IMR-90 (cell line): ENCODE data around the gene LCMT2. TPM values are rescaled to one million over a fixed set of nuclear protein-coding genes. Genes with fewer than 3 reads are reported as not detected.
A peak's percentile ranks its signal among the peaks of the same experiment; 100 is the strongest.

Source experiments
- ATAC-seq: fragments of 200-7000 bp; cut with Tn5 transposase; 2 replicates; pipeline ENCODE4 v1.9.1; 2020; ENCODE audit warnings: low read depth, mild to moderate bottlenecking, moderate library complexity
- BruUV-seq: library from RNA; stranded (reverse); fragments of 400-500 nt; replicated peaks from 2 replicates; lab custom pipeline; 2021; lab: Mats Ljungman, UMichigan
- CTCF ChIA-PET: fragments of 300-600 bp; formaldehyde crosslinking; extraction: SDS; loops from one replicate; lab custom pipeline; 2021; ENCODE audit warnings: antibody characterized with exemption; lab: Yijun Ruan, JAX
- POLR2A ChIA-PET: fragments of 300-600 bp; sonication (Branson Sonifier 250); formaldehyde crosslinking; loops from one replicate; lab custom pipeline; 2022; ENCODE audit warnings: antibody characterized with exemption; ENCODE audit not compliant: unreplicated experiment; lab: Charles Lee
- DNase-seq: peaks from one replicate; pipeline ENCODE4 v3.0.0; 2013
- H2AFZ ChIP-seq: replicated peaks from 2 replicates; pipeline ENCODE3; 2013; ENCODE audit warnings: low read length, mild to moderate bottlenecking; ENCODE audit not compliant: poor library complexity
- H2AK5ac ChIP-seq: 2 replicates; pipeline ENCODE4 v1.6.1; 2013; ENCODE audit warnings: low read depth, low read length, inconsistent platforms
- H2AK9ac ChIP-seq: replicated peaks from 2 replicates; pipeline ENCODE3; 2013; ENCODE audit warnings: mild to moderate bottlenecking, low read depth, low read length, moderate library complexity; ENCODE audit not compliant: poor library complexity
- H2BK120ac ChIP-seq: 2 replicates; pipeline ENCODE4 v1.6.1; 2013; ENCODE audit warnings: low read depth, low read length, inconsistent platforms
- H2BK15ac ChIP-seq: 3 replicates; pipeline ENCODE4 v1.6.1; 2013; ENCODE audit warnings: low read depth, low read length, inconsistent platforms
- H2BK20ac ChIP-seq: 2 replicates; pipeline ENCODE4 v1.6.1; 2013; ENCODE audit warnings: low read depth, mild to moderate bottlenecking, inconsistent platforms, low read length, moderate library complexity
- H2BK5ac ChIP-seq: 2 replicates; pipeline ENCODE4 v1.6.1; 2013; ENCODE audit warnings: mild to moderate bottlenecking, low read depth, low read length, inconsistent platforms; ENCODE audit not compliant: poor library complexity, severe bottlenecking
- H3K14ac ChIP-seq: replicated peaks from 2 replicates; pipeline ENCODE4 v1.6.1; 2013; ENCODE audit warnings: low read depth, low read length, inconsistent platforms
- H3K18ac ChIP-seq: 2 replicates; pipeline ENCODE4 v1.6.1; 2013; ENCODE audit warnings: low read depth, low read length, control low read depth
- H3K23ac ChIP-seq: 2 replicates; pipeline ENCODE4 v1.6.1; 2013; ENCODE audit warnings: low read depth, low read length, inconsistent platforms
- H3K27ac ChIP-seq: 2 replicates; pipeline ENCODE4 v1.5.1; 2013; ENCODE audit warnings: mild to moderate bottlenecking, control low read depth, low read length; ENCODE audit not compliant: insufficient read depth
- H3K27me3 ChIP-seq: 2 replicates; pipeline ENCODE4 v1.6.1; 2013; ENCODE audit warnings: low read length; ENCODE audit not compliant: control insufficient read depth, insufficient read depth
- H3K36me3 ChIP-seq: 2 replicates; pipeline ENCODE4 v1.6.1; 2013; ENCODE audit warnings: low read length, mixed read lengths; ENCODE audit not compliant: control insufficient read depth, insufficient read depth
- H3K4ac ChIP-seq: 2 replicates; pipeline ENCODE4 v1.6.1; 2013; ENCODE audit warnings: low read depth, low read length, inconsistent platforms
- H3K4me1 ChIP-seq: 2 replicates; pipeline ENCODE4 v1.6.1; 2013; ENCODE audit warnings: low read length, mixed read lengths; ENCODE audit not compliant: control insufficient read depth, insufficient read depth
- H3K4me2 ChIP-seq: 2 replicates; pipeline ENCODE4 v1.6.1; 2013; ENCODE audit warnings: low read depth, mild to moderate bottlenecking, control low read depth, low read length, moderate library complexity
- H3K4me3 ChIP-seq: 2 replicates; pipeline ENCODE4 v1.5.1; 2013; ENCODE audit warnings: low read depth, mild to moderate bottlenecking, control low read depth, low read length, moderate library complexity; ENCODE audit not compliant: insufficient read depth
- H3K56ac ChIP-seq: 2 replicates; pipeline ENCODE4 v1.6.1; 2013; ENCODE audit warnings: low read length, inconsistent platforms; ENCODE audit not compliant: insufficient read depth; ENCODE audit errors: extremely low read depth
- H3K79me1 ChIP-seq, 2 experiments: 2 replicates each; pipeline ENCODE4 v1.6.1; 2013; ENCODE audit warnings: low read length in 2 of 2, inconsistent platforms in 1 of 2, low read depth in 1 of 2
- H3K9ac ChIP-seq: 2 replicates; pipeline ENCODE4 v1.6.1; 2013; ENCODE audit warnings: low read depth, low read length, control low read depth
- H3K9me1 ChIP-seq: 2 replicates; pipeline ENCODE4 v1.6.1; 2013; ENCODE audit warnings: low read length, inconsistent platforms; ENCODE audit not compliant: insufficient read depth
- H3K9me3 ChIP-seq: 2 replicates; pipeline ENCODE4 v1.6.1; 2013; ENCODE audit warnings: low read length; ENCODE audit not compliant: control insufficient read depth, insufficient read depth
- H4K20me1 ChIP-seq: 2 replicates; pipeline ENCODE4 v1.6.1; 2013; ENCODE audit warnings: low read length, inconsistent platforms; ENCODE audit not compliant: insufficient read depth
- H4K5ac ChIP-seq: 2 replicates; pipeline ENCODE4 v1.6.1; 2013; ENCODE audit warnings: mild to moderate bottlenecking, low read depth, low read length, control low read depth
- H4K8ac ChIP-seq, 2 experiments: 2 replicates each; pipeline ENCODE4 v1.6.1; 2013; ENCODE audit warnings: low read depth in 2 of 2, low read length in 2 of 2, control low read depth in 1 of 2, inconsistent platforms in 1 of 2
- H4K91ac ChIP-seq: 2 replicates; pipeline ENCODE4 v1.6.1; 2013; ENCODE audit warnings: low read depth, low read length, inconsistent platforms; ENCODE audit not compliant: insufficient read depth
- BHLHE40 ChIP-seq: fragments of 150-350 bp; IDR thresholded peaks from 2 replicates; pipeline ENCODE4 v1.6.1; 2016; ENCODE audit warnings: mild to moderate bottlenecking, low read depth, low read length
- CEBPB ChIP-seq: IDR thresholded peaks from 2 replicates; pipeline ENCODE4 v1.6.1; 2012; ENCODE audit warnings: low read depth, low read length, improper control_type of control experiment
- CHD1 ChIP-seq: IDR thresholded peaks from 2 replicates; pipeline ENCODE4 v1.6.1; 2012; ENCODE audit warnings: low read depth, low read length, improper control_type of control experiment
- CTCF ChIP-seq: conservative IDR thresholded peaks from 2 replicates; pipeline ENCODE4 v1.5.1; 2012; ENCODE audit warnings: mild to moderate bottlenecking, low read depth, low read length, improper control_type of control experiment
- ELK1 ChIP-seq: fragments of 150-350 bp; IDR thresholded peaks from 2 replicates; pipeline ENCODE4 v1.6.1; 2016; ENCODE audit warnings: low read depth, mild to moderate bottlenecking, low read length, moderate library complexity, borderline replicate concordance
- FOS ChIP-seq: fragments of 150-350 bp; IDR thresholded peaks from 2 replicates; pipeline ENCODE4 v1.6.1; 2016; ENCODE audit warnings: low read depth, low read length
- MAFK ChIP-seq: IDR thresholded peaks from 2 replicates; pipeline ENCODE4 v1.6.1; 2012; ENCODE audit warnings: low read depth, low read length, improper control_type of control experiment
- MXI1 ChIP-seq: IDR thresholded peaks from 2 replicates; pipeline ENCODE4 v1.6.1; 2012; ENCODE audit warnings: low read depth, mild to moderate bottlenecking, low read length, moderate library complexity, borderline replicate concordance
- NFE2L2 ChIP-seq: fragments of 150-350 bp; IDR thresholded peaks from 2 replicates; pipeline ENCODE4 v1.6.1; 2016; ENCODE audit warnings: low read depth, mild to moderate bottlenecking, low read length
- RFX5 ChIP-seq: IDR thresholded peaks from 2 replicates; pipeline ENCODE4 v1.8.0; 2012; ENCODE audit warnings: low read depth, mild to moderate bottlenecking, low read length, moderate library complexity
- SMC3 ChIP-seq: fragments of 150-350 bp; IDR thresholded peaks from 2 replicates; pipeline ENCODE4 v1.6.1; 2016; ENCODE audit warnings: low read depth, mild to moderate bottlenecking, antibody characterized with exemption, low read length, moderate library complexity
- USF2 ChIP-seq: fragments of 150-350 bp; IDR thresholded peaks from 2 replicates; pipeline ENCODE4 v1.6.1; 2017; ENCODE audit warnings: mild to moderate bottlenecking, antibody characterized with exemption, low read length, low read depth
- WGBS, 2 experiments: methylation state at CpG; one replicate each; pipeline versions ENCODE4 v1.1.5 to v1.1.7; 2013; ENCODE audit warnings: missing lambda C conversion rate in 2 of 2; ENCODE audit not compliant: insufficient read length in 1 of 2; ENCODE audit errors: extremely low coverage in 2 of 2; 5-methylcytosine and 5-hydroxymethylcytosine counted together
- dilution Hi-C: fragments of 300-500 bp; cut with HindIII; formaldehyde crosslinking; loops from one replicate; pipeline ENCODE4 v1.14.3; 2018; ENCODE audit warnings: low sequenced_read_pairs; ENCODE audit not compliant: unreplicated experiment
- in situ Hi-C: fragments of 300-500 bp; cut with MboI; formaldehyde crosslinking; loops from 3 replicates; pipeline ENCODE4 v1.14.3; 2019; ENCODE audit warnings: low sequenced_read_pairs, inconsistent platforms, mixed read lengths
- intact Hi-C: fragments of 100-400 bp; cut with micrococcal nuclease; formaldehyde crosslinking; loops from 2 replicates; pipeline ENCODE4 v1.10.0; 2022
- polyA plus RNA-seq, 3 experiments: library from polyadenylated mRNA; depleted of rRNA; stranded (reverse); fragments of >200 nt; gene quantifications; 2 replicates each; pipeline ENCODE4 v1.2.3, GENCODE V29; 2012; ENCODE audit warnings: low replicate concordance in 1 of 3
- total RNA-seq: library from RNA; depleted of rRNA; stranded (reverse); fragments of >200 nt; gene quantifications from 2 replicates; pipeline ENCODE4 v1.2.3, GENCODE V29; 2012

Gene LCMT2
- total and polyA plus RNA-seq, 2 of the 4 experiments (the other 2 are of a cell fraction), result 5.8 to 12.2 TPM

GRCh38 chr15:43316016-43316970 is 14.1 kb downstream of the LCMT2 start:
- H4K91ac ChIP-seq, result no peak overlapping the region
- no peak overlapping the region for H3K14ac ChIP-seq
- H3K4me3 ChIP-seq, result no peak overlapping the region
- no peak overlapping the region for H4K5ac ChIP-seq
- intact Hi-C loops, result no loop called here
- ChIA-PET CTCF (no interaction called here), POLR2A (no interaction called here)
- H2BK120ac ChIP-seq, result no peak overlapping the region
- no peak overlapping the region for H3K56ac ChIP-seq
- no peak overlapping the region for H3K18ac ChIP-seq
- no peaks in the 10 kb centered on the region; the same call in 1 of the 2 replicates for H3K9me1 ChIP-seq
- H3K23ac ChIP-seq, result 0 out of 2 replicates have a peak overlapping the region, but pooled peaks have one; percentile 20
- WGBS, 2 experiments, result no CpG with 5 or more reads among the region's 6 CpGs
- H3K36me3 ChIP-seq, result no peaks in the 10 kb centered on the region
- H3K27ac ChIP-seq, result no peak overlapping the region
- no peak overlapping the region for H2AFZ ChIP-seq
- in situ Hi-C loops, result no loop called here
- dilution Hi-C loops, result no loop called here
- H4K20me1 ChIP-seq, result no peaks in the 10 kb centered on the region
- no peak overlapping the region for H2AK5ac ChIP-seq
- H3K9me3 ChIP-seq, result no peaks in the 10 kb centered on the region; the same call in 1 of the 2 replicates
- H3K27me3 ChIP-seq, result peaks cover 35% of the 10 kb centered on the region
- peak; percentile 41 for DNase-seq
- H2AK9ac ChIP-seq, result no peak overlapping the region
- H3K4me1 ChIP-seq, result peaks cover 2% of the 10 kb centered on the region; the same call in 1 of the 2 replicates
- TF ChIP-seq RFX5 (no peak), ELK1 (no peak), CHD1 (no peak), MXI1 (no peak), FOS (no peak), CEBPB (no peak), SMC3 (no peak), USF2 (no peak), MAFK (no peak), CTCF (no peak), BHLHE40 (no peak), NFE2L2 (no peak)
- H2BK15ac ChIP-seq, result no peak overlapping the region
- ATAC-seq, result no peak; the same call in 1 of the 2 replicates
- H2BK5ac ChIP-seq, result no peak overlapping the region
- H3K4me2 ChIP-seq, result no peak overlapping the region
- no TSS peak for BruUV-seq
- H2BK20ac ChIP-seq, result no peak overlapping the region
- no peak overlapping the region for H3K4ac ChIP-seq
- H4K8ac ChIP-seq, result no peak overlapping the region
- no peaks in the 10 kb centered on the region for H3K79me1 ChIP-seq
- H3K9ac ChIP-seq, result no peak overlapping the region
